Measurements from ENCODE around the gene POLR3C. TPM values are rescaled to one million over a fixed set of nuclear protein-coding genes. Genes with fewer than 3 reads are reported as not detected.

POLR3C gene
- total and polyA plus RNA-seq, 2 of the 13 experiments (the other 11 are each of a cell fraction or from before 2014, with no cell fraction given), result 15.5 to 24.3 TPM

GRCh38 chr1:145823565-145824498 is at the start of gene POLR3C, which contains the start of gene RNF115 (continued):
- TF ChIP-seq FOXO4 (CRISPR knock-in tag; conservative IDR thresholded peaks at IDR 0.05) (no peak), JUND (CRISPR knock-in tag; IDR thresholded peaks at IDR 0.05) (no peak), HNF1B (CRISPR knock-in tag; IDR thresholded peaks at IDR 0.05) (peak; percentile 87), ZNF773 (CRISPR knock-in tag; IDR thresholded peaks at IDR 0.05; ENCODE audit: borderline replicate concordance) (peak; percentile 49; the same call in 1 of the 2 replicates), KLF12 (CRISPR knock-in tag; IDR thresholded peaks at IDR 0.05; ENCODE audit: borderline replicate concordance) (peak; percentile 42; the same call in 1 of the 2 replicates), AGO1 (IDR thresholded peaks at IDR 0.05; ENCODE audit: low read depth, low read length, poor library complexity, severe bottlenecking) (no peak), ZNF34 (CRISPR knock-in tag; IDR thresholded peaks at IDR 0.05; ENCODE audit: borderline replicate concordance) (peak; percentile 65; the same call in 1 of the 2 replicates), POLR2AphosphoS5 (IDR thresholded peaks at IDR 0.05; ENCODE audit: low read depth, low read length) (peak; percentile 87), ZFP1 (CRISPR knock-in tag; IDR thresholded peaks at IDR 0.05) (peak; percentile 60; the same call in 1 of the 2 replicates), GATAD2A (CRISPR knock-in tag; IDR thresholded peaks at IDR 0.05) (peak; percentile 54)
- TF ChIP-seq, protein P1, sequence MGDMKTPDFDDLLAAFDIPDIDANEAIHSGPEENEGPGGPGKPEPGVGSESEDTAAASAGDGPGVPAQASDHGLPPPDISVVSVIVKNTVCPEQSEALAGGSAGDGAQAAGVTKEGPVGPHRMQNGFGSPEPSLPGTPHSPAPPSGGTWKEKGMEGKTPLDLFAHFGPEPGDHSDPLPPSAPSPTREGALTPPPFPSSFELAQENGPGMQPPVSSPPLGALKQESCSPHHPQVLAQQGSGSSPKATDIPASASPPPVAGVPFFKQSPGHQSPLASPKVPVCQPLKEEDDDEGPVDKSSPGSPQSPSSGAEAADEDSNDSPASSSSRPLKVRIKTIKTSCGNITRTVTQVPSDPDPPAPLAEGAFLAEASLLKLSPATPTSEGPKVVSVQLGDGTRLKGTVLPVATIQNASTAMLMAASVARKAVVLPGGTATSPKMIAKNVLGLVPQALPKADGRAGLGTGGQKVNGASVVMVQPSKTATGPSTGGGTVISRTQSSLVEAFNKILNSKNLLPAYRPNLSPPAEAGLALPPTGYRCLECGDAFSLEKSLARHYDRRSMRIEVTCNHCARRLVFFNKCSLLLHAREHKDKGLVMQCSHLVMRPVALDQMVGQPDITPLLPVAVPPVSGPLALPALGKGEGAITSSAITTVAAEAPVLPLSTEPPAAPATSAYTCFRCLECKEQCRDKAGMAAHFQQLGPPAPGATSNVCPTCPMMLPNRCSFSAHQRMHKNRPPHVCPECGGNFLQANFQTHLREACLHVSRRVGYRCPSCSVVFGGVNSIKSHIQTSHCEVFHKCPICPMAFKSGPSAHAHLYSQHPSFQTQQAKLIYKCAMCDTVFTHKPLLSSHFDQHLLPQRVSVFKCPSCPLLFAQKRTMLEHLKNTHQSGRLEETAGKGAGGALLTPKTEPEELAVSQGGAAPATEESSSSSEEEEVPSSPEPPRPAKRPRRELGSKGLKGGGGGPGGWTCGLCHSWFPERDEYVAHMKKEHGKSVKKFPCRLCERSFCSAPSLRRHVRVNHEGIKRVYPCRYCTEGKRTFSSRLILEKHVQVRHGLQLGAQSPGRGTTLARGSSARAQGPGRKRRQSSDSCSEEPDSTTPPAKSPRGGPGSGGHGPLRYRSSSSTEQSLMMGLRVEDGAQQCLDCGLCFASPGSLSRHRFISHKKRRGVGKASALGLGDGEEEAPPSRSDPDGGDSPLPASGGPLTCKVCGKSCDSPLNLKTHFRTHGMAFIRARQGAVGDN (CRISPR knock-in tag; IDR thresholded peaks at IDR 0.05), result peak; percentile 96
- TF ChIP-seq, protein P2, sequence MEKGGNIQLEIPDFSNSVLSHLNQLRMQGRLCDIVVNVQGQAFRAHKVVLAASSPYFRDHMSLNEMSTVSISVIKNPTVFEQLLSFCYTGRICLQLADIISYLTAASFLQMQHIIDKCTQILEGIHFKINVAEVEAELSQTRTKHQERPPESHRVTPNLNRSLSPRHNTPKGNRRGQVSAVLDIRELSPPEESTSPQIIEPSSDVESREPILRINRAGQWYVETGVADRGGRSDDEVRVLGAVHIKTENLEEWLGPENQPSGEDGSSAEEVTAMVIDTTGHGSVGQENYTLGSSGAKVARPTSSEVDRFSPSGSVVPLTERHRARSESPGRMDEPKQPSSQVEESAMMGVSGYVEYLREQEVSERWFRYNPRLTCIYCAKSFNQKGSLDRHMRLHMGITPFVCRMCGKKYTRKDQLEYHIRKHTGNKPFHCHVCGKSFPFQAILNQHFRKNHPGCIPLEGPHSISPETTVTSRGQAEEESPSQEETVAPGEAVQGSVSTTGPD (CRISPR knock-in tag; IDR thresholded peaks at IDR 0.05), result no peak
- TF ChIP-seq, protein P3, sequence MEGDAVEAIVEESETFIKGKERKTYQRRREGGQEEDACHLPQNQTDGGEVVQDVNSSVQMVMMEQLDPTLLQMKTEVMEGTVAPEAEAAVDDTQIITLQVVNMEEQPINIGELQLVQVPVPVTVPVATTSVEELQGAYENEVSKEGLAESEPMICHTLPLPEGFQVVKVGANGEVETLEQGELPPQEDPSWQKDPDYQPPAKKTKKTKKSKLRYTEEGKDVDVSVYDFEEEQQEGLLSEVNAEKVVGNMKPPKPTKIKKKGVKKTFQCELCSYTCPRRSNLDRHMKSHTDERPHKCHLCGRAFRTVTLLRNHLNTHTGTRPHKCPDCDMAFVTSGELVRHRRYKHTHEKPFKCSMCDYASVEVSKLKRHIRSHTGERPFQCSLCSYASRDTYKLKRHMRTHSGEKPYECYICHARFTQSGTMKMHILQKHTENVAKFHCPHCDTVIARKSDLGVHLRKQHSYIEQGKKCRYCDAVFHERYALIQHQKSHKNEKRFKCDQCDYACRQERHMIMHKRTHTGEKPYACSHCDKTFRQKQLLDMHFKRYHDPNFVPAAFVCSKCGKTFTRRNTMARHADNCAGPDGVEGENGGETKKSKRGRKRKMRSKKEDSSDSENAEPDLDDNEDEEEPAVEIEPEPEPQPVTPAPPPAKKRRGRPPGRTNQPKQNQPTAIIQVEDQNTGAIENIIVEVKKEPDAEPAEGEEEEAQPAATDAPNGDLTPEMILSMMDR (CRISPR knock-in tag; IDR thresholded peaks at IDR 0.05), result 0 out of 2 replicates have a peak, but pooled peaks have one; percentile 10
- TF ChIP-seq, protein P4, sequence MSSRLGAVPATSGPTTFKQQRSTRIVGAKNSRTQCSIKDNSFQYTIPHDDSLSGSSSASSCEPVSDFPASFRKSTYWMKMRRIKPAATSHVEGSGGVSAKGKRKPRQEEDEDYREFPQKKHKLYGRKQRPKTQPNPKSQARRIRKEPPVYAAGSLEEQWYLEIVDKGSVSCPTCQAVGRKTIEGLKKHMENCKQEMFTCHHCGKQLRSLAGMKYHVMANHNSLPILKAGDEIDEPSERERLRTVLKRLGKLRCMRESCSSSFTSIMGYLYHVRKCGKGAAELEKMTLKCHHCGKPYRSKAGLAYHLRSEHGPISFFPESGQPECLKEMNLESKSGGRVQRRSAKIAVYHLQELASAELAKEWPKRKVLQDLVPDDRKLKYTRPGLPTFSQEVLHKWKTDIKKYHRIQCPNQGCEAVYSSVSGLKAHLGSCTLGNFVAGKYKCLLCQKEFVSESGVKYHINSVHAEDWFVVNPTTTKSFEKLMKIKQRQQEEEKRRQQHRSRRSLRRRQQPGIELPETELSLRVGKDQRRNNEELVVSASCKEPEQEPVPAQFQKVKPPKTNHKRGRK (CRISPR knock-in tag; IDR thresholded peaks at IDR 0.05), result no peak
